ENCODE data around the gene PRRG4. TPM values are rescaled to one million over a fixed set of nuclear protein-coding genes. Genes with fewer than 3 reads are reported as not detected.

PRRG4 gene
- total and polyA plus RNA-seq, 11 donors: 0.12 to 1.4 (median 0.39) TPM

DNA sequence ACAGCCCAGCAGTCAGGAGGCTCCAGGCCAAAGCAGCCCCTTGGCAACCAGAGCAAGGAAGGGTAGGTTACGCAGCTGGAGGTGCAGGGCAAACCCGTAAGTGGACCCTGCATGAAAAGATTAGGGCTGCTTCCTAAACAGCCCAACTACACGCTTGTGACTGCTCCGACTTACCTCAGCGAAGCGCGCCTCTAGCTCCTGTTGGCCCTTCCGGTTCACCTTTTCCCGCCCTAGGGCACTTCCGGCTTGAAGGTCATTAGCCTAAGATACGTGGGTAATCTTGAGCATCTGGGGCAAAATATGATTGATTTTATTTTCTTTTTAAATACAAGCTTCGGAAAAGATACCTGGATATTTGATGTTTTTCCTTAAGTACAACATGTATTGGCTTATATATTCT lies 35.3 kb upstream of the PRRG4 start, which contains the start of gene CCDC73:
CCDC73 (minus strand) TSS at position 224 of the 400 bp plus-strand sequence. CDS start 34,419 bp downstream, outside the sequence.
- no peak within 1 kb of the TSS for H3K4me3 ChIP-seq
- H3K27me3 ChIP-seq: peaks cover 0 to 11% (median 0%) of the 10 kb centered on the region in 9 donors
- intact Hi-C loops (cut with DNase I): loop anchor here (5.0 to 10.0 kb wide), 7 partner anchors 80 to 472 kb away; partner anchors contain the start of gene EIF3M (in 1 of the 10)
- 90 to 94% (median 92%) methylated on average over 11 to 12 of the region's 12 CpGs for WGBS, 4 donors
- ATAC-seq (no peak), DNase-seq (no peak)
- H3K36me3 ChIP-seq: no peaks in the 10 kb centered on the region
- peaks cover 0 to 7% (median 0%) of the 10 kb centered on the region in 12 donors for H3K4me1 ChIP-seq
- H3K27ac ChIP-seq: no peak within 1 kb of the TSS
- TF ChIP-seq, protein P1, sequence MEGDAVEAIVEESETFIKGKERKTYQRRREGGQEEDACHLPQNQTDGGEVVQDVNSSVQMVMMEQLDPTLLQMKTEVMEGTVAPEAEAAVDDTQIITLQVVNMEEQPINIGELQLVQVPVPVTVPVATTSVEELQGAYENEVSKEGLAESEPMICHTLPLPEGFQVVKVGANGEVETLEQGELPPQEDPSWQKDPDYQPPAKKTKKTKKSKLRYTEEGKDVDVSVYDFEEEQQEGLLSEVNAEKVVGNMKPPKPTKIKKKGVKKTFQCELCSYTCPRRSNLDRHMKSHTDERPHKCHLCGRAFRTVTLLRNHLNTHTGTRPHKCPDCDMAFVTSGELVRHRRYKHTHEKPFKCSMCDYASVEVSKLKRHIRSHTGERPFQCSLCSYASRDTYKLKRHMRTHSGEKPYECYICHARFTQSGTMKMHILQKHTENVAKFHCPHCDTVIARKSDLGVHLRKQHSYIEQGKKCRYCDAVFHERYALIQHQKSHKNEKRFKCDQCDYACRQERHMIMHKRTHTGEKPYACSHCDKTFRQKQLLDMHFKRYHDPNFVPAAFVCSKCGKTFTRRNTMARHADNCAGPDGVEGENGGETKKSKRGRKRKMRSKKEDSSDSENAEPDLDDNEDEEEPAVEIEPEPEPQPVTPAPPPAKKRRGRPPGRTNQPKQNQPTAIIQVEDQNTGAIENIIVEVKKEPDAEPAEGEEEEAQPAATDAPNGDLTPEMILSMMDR (IDR thresholded peaks at IDR 0.05): no peak
- no peak for TF ChIP-seq POLR2A (IDR thresholded peaks at IDR 0.05)
- H3K9me3 ChIP-seq: no peaks in the 10 kb centered on the region

DNA sequence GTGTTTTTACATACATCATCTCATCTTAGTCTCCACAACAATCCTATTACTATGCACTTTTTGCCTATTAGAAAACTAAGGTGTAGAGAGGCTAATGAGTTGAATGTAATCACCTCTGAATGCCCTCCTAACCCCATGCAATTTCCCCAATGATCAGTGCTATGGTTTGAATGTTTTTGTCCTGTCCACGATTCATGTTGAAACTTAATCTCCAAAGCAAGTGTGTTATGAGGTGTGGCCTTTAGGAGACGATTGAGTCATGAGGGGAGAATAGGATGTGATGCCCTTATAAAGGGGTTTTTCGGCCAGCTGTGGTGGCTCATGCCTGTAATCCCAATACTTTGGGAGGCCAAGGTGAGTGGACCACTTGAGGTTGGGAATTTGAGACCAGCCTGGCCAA lies 33.3 kb upstream of the PRRG4 start:
- ATAC-seq: no peak
- WGBS, 4 donors: 77 to 86% (median 82%) methylated on average over 3 of the region's 3 CpGs
- Histone ChIP-seq H3K4me3 (no peak overlapping the region), H3K4me1 (peaks cover 0 to 7% (median 0%) of the 10 kb centered on the region in 12 donors), H3K9me3 (no peaks in the 10 kb centered on the region), H3K27ac (no peak overlapping the region), H3K27me3 (peaks cover 0 to 11% (median 0%) of the 10 kb centered on the region in 9 donors), H3K36me3 (no peaks in the 10 kb centered on the region)
- no peak for TF ChIP-seq POLR2A (IDR thresholded peaks at IDR 0.05)
- TF ChIP-seq, protein P1 (IDR thresholded peaks at IDR 0.05): no peak
- intact Hi-C loops (cut with DNase I): loop anchor here in 3 of 10 donors (10.0 kb wide), 3 partner anchors 82 to 342 kb away; partner anchors contain the start of gene EIF3M (in 1 of the 3)
- no peak for DNase-seq

DNA sequence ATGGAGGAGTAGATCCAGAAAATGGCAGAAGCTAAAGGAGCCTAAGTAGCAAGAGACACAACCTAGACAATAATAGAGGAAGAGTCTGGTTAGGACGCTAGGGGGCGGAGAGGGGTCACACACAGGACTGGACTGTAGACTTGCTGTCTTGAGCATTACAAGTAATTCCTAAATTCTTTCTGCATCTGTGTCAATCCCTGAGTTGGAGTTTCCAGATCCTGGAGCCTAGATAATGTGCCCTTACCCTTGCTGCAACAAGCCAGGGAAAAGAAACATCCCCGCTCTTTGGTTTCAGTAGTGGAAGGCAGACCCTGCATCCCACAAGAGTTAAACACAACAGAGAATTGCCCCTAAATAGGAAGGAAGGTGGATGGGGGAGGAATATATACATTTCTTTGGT lies 20.4 kb upstream of the PRRG4 start:
- Histone ChIP-seq H3K27ac (no peak overlapping the region), H3K27me3 (peaks cover 0 to 2% (median 0%) of the 10 kb centered on the region in 9 donors), H3K4me3 (no peak overlapping the region), H3K9me3 (no peaks in the 10 kb centered on the region), H3K4me1 (no peaks in the 10 kb centered on the region), H3K36me3 (no peaks in the 10 kb centered on the region)
- intact Hi-C loops (cut with DNase I): loop anchor here in 5 of 10 donors (2.0 to 10.0 kb wide), 3 partner anchors 255 to 258 kb away; no protein-coding TSS in a partner anchor
- 22 to 24% (median 23%) methylated on average over 3 of the region's 3 CpGs for WGBS, 4 donors
- TF ChIP-seq, protein P1 (IDR thresholded peaks at IDR 0.05): peak; percentile 50 to 75 (median 64)
- TF ChIP-seq POLR2A (IDR thresholded peaks at IDR 0.05): no peak
- peak in 3 of 4 donors; percentile 74 to 82 (median 78) for ATAC-seq
- peak in 4 of 5 donors; percentile 50 to 62 (median 54) for DNase-seq

DNA sequence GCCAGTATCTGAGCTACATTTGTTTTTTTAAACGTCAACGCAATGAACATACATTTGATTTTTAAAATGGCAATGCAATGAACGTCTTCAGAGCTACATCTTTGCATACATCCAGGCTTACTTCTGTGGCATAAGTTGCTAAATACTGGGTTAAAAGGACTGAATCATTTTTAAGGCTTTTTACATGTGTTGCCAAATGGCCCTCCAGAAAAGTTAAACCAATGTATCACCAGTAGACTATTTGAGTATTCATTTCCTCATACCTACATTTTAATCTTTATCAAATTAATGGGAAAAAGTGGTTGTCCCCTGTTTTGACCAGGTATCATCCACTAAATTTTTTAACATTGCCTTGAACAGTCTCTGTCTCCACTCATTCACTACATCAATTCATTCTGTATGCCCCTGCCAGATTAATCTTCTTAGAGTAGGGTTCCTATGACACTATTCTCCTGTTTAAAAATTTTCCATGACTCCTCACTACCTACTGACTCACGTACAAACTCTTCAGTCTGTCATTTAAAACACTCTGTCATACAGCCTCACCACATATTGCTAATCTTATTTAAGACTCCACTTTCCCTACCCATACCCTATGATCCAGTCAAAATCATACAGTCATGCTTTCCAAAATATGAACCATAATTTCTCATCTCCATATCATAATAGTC lies 12.4 kb upstream of the PRRG4 start:
- H3K4me1 ChIP-seq: peaks cover 0 to 7% (median 0%) of the 10 kb centered on the region in 12 donors
- H3K9me3 ChIP-seq: no peaks in the 10 kb centered on the region
- no peaks in the 10 kb centered on the region for H3K27me3 ChIP-seq
- ATAC-seq (peak in 1 of 4 donors; percentile 12), DNase-seq (no peak)
- H3K36me3 ChIP-seq: no peaks in the 10 kb centered on the region
- WGBS, 4 donors: 67 to 82% (median 79%) methylated on average over 4 of the region's 4 CpGs
- intact Hi-C loops (cut with DNase I): loop anchor here in 1 of 10 donors (10.0 kb wide), 1 partner anchor 247 kb away; no protein-coding TSS in a partner anchor
- no peak overlapping the region for H3K4me3 ChIP-seq
- TF ChIP-seq, protein P1 (IDR thresholded peaks at IDR 0.05): no peak
- TF ChIP-seq POLR2A (IDR thresholded peaks at IDR 0.05): no peak
- H3K27ac ChIP-seq: no peak overlapping the region

All from heart left ventricle (tissue), 16 donors.